Gastroesophageal sphincter (tissue), 3 donors: ENCODE results near the gene NAGS.

Experiments
- EP300 ChIP-seq: sonication (generic); formaldehyde crosslinking; IDR thresholded peaks from one replicate; pipeline ENCODE4 v1.6.1; 2017; ENCODE audit warnings: antibody characterized with exemption, mild to moderate bottlenecking
- POLR2A ChIP-seq, 2 donors: fragments of 450-650 bp; IDR thresholded peaks; one replicate each; pipeline ENCODE4 v1.6.1; 2017; ENCODE audit warnings: antibody characterized with exemption in 2 of 2, mild to moderate bottlenecking in 2 of 2, moderate library complexity in 1 of 2
- POLR2AphosphoS5 ChIP-seq: sonication (generic); formaldehyde crosslinking; IDR thresholded peaks from one replicate; pipeline ENCODE4 v1.6.1; 2017; ENCODE audit warnings: antibody characterized with exemption
- TF ChIP-seq, protein P1 (sequence below), 4 experiments: fragments of 200-600 bp in 2 of 4; fragments of 450-650 bp in 2 of 4; sonication (generic) in 1 of 4; IDR thresholded peaks; one replicate each; pipeline ENCODE4 v1.5.1; 2017 to 2019; ENCODE audit warnings: antibody characterized with exemption in 4 of 4, mild to moderate bottlenecking in 2 of 4, moderate library complexity in 2 of 4

DNA sequence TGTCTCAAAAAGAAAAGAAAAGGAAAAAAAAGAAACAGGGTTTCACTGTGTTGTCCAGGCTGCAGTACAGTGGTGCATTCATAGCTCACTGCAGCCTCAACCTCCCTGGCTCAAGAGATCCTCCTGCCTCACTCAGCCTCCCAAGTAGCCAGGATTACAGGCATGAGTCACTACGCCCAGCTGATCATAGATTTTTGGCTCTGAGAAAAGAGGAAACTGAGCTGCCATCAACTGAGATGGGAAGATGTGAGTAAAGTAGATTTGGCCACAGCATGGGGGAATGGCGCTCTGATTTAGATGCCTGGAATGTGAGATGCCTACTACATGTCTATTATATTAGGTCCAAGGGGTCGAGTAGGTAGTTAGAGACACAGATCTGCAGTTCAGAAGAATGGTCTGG, 5.9 kb upstream of the NAGS start:
- TF ChIP-seq POLR2A (IDR thresholded peaks at IDR 0.05), result no peak
- no peak for TF ChIP-seq EP300
- TF ChIP-seq, protein P1, sequence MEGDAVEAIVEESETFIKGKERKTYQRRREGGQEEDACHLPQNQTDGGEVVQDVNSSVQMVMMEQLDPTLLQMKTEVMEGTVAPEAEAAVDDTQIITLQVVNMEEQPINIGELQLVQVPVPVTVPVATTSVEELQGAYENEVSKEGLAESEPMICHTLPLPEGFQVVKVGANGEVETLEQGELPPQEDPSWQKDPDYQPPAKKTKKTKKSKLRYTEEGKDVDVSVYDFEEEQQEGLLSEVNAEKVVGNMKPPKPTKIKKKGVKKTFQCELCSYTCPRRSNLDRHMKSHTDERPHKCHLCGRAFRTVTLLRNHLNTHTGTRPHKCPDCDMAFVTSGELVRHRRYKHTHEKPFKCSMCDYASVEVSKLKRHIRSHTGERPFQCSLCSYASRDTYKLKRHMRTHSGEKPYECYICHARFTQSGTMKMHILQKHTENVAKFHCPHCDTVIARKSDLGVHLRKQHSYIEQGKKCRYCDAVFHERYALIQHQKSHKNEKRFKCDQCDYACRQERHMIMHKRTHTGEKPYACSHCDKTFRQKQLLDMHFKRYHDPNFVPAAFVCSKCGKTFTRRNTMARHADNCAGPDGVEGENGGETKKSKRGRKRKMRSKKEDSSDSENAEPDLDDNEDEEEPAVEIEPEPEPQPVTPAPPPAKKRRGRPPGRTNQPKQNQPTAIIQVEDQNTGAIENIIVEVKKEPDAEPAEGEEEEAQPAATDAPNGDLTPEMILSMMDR (IDR thresholded peaks at IDR 0.05), result no peak
- no peak for TF ChIP-seq POLR2AphosphoS5
